GM10248 (cell line): ENCODE data around the gene ZNF117.

ENCODE experiments used
- CTCF ChIA-PET: fragments of 300-600 bp; sonication (Branson Sonifier 250); formaldehyde crosslinking; extraction: SDS; loops from one replicate; lab custom pipeline; 2021; ENCODE audit warnings: antibody characterized with exemption; lab: Yijun Ruan, JAX
- POLR2A ChIA-PET: fragments of 350-650 bp; sonication (Branson Sonifier 250); formaldehyde crosslinking; extraction: SDS; loops from one replicate; lab custom pipeline; 2020; ENCODE audit warnings: antibody characterized with exemption; lab: Yijun Ruan, JAX
- DNase-seq: peaks from one replicate; pipeline ENCODE4 v3.0.0; 2012; ENCODE audit errors: extremely low spot score
- TF ChIP-seq, protein P1 (sequence below): IDR thresholded peaks from 2 replicates; pipeline ENCODE4 v1.5.1; 2012; ENCODE audit warnings: mild to moderate bottlenecking, low read depth; ENCODE audit errors: extremely low read depth, missing control alignments, control extremely low read depth

The ZNF117 gene

DNA sequence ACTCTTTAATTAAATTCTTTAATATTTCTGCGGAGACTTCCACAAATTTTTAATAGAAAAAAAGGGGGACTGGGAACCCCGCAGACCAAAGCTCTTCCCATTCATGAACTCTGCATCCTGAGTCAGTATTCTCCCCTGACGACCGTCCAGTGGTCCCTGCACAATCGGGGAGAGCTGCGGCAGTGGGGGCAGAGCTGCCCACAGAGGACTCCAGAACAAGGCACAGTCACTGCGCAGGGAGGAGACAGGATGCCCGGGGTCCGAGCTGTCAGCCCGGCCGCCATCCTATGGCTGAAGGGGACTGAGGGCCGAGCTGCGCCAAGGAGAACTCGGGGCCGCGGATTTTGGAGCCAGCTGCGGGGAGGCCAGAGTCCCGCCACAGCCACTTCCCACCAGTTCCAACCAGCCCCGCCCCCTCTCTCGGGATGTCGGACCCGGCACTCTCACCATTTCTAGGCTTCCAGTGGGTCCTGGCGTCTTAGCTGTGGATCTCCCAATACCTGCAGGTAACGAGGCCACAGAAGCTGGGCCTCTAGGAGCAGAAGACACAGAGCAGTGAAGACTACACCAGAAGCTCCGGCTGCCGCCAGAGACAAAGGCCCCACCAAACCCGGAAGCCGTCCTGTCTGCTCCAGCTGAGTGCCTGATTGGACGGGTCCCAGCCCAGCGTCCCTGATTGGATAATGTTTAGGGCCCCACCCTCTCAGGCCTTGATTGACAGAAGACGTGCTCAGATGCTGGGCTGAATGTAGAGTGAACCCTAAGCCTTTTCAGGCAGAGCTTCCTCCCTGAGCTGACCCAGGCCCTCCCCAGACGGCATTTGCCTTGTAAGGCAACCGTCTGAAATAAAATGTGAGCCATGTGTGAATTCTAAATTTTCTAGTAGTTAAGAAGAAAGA, 15.5 kb upstream of the ZNF117 start, which contains the start of gene ERV3-1:
ERV3-1 (minus strand) TSS at position 594 of the 899 bp plus-strand sequence. CDS start 13,661 bp downstream, outside the sequence.
- ChIA-PET CTCF (interaction anchor here (1.1 to 1.5 kb wide), 3 partner anchors 12 to 212 kb away, joined by 3 to 4 read pairs (median 3); partner anchors contain the start of gene ZNF138), POLR2A (interaction anchor here (0.5 to 1.2 kb wide), 5 partner anchors 20 to 444 kb away, joined by 3 to 5 read pairs (median 4); partner anchors contain the start of gene ZNF92)
- TF ChIP-seq, protein P1, sequence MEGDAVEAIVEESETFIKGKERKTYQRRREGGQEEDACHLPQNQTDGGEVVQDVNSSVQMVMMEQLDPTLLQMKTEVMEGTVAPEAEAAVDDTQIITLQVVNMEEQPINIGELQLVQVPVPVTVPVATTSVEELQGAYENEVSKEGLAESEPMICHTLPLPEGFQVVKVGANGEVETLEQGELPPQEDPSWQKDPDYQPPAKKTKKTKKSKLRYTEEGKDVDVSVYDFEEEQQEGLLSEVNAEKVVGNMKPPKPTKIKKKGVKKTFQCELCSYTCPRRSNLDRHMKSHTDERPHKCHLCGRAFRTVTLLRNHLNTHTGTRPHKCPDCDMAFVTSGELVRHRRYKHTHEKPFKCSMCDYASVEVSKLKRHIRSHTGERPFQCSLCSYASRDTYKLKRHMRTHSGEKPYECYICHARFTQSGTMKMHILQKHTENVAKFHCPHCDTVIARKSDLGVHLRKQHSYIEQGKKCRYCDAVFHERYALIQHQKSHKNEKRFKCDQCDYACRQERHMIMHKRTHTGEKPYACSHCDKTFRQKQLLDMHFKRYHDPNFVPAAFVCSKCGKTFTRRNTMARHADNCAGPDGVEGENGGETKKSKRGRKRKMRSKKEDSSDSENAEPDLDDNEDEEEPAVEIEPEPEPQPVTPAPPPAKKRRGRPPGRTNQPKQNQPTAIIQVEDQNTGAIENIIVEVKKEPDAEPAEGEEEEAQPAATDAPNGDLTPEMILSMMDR, result no peak
- peak; percentile 92 for DNase-seq

DNA sequence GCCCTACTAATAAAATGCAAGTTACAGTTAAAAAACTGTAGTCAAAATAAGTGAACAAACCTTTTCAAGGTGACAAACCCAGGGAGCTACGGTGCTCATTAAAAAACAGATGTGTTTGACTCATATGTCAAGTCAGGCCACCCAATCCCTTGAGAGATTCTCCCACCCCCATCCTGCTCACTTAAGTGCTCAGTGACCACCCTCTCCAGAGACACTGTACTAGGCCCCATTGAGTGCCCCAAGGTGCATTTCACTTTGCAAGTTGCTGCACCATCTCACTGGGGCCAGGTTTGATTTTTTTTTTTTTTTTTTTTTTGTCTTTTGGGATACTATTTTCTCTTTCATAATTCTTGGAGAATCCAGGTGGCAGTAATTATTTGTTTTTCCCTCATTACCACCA, 13.7 kb upstream of the ZNF117 start:
- ChIA-PET CTCF (no interaction called here), POLR2A (no interaction called here)
- TF ChIP-seq, protein P1, result no peak
- no peak for DNase-seq

DNA sequence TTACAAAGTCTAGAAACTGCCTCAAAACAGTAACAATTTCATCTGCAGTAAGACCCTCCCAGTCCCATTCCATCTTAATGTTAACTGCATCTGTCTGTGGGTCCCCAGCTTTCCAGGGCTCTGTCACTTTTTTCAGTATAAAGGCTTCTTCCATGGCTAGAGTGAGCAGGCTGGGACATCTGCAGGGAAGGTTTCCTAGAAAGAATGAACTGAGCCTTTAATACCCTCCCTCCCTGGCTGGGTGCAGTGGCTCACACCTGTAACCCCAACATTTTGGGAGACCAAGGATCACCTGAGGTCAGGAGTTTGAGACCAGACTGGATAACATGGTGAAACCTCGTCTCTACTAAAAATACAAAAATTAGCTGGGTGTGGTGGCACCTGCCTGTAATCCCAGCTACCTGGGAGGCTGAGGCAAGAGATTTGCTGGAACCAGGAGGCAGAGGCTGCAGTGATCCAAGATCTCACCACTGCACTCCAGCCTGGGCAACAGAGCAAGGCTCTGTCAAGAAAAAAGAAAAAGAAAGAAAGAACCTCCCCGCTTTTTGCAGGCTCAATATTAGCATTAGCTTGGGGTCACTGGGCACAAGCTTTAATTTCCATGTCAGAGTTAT, 12.2 kb upstream of the ZNF117 start:
- ChIA-PET POLR2A (no interaction called here), CTCF (interaction anchor here (1.2 to 1.4 kb wide), 2 partner anchors 9 to 52 kb away, joined by 4 read pairs; no protein-coding TSS in a partner anchor)
- TF ChIP-seq, protein P1, result no peak
- no peak for DNase-seq

DNA sequence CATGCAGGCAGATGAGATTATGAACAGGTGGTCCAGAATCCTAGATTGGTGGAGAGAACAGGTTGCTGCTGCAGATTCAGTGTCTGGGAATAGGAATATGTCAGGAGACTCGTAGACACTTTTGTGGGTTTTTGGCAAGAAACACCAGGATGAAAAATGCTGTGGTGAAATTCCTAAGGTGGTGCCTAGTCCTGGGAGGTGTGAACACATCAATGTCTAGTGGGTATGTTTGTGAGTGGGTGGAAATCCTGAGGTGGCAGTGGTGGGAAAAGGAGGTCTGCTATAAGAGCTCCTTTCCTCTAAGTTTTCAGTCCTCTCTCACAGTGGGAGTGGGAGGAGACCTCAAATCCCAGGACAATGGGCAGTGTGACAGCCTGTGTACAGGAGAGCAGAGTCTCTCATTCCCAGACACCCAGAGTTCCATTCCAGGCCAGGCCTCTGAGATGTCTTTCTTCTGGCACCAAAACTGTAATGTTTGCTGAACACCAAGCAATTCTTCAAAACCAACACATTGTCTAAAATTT, 10.5 kb upstream of the ZNF117 start:
- TF ChIP-seq, protein P1, result no peak

DNA sequence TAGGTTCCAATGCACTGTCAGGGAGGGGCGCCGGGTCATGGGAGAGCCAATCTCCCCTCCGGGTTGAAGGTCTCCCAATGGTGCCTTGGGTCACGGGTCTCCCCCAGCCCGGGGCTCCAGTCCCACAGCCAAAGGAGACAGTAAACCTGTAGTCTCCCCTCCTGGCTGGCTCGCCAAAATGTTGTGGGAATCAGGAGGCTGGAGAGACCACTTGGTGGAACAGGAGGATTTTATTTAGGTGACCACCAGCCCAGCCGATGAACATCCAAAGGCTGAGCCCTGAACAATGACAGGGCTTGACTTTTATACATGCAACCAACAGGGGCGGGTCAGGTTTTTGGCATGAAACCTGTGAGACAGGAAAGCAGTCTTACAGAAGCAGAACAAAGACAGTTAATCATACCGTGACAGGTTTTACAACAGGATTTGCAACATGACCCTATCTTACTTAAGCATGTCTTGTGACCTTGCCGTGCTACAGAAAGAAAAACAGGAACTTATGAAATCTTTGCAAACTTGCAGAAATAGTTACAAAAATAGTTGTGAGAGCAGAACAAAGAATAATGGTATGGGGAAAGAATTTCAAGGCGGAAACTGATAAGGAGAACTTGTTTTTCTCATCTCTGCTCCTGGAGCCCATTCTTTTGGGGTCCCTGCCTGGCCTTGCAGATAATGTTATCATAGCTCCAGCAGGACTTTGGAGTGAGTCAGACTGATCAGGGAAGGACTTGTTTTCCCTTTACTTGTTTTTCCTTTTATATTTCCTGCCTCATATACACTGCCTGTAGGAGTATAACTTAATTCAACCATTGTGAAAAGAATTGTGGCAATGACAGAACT, 8.5 kb upstream of the ZNF117 start:
- DNase-seq, result no peak
- TF ChIP-seq, protein P1, result no peak
- ChIA-PET CTCF (no interaction called here), POLR2A (no interaction called here)

More for the DNA sequence above, 10.5 kb upstream of the ZNF117 start:
- ChIA-PET POLR2A (interaction anchor here (0.6 kb wide), 1 partner anchor 37 kb away, joined by 5 read pairs; no protein-coding TSS in a partner anchor), CTCF (no interaction called here)
- no peak for DNase-seq
